Measurements from ENCODE around the gene SUPT4H1. TPM values are rescaled to one million over a fixed set of nuclear protein-coding genes. Genes with fewer than 3 reads are reported as not detected.

SUPT4H1 gene
- total RNA-seq, 4 donors from 2014 or later = 38.2 to 56.3 (median 44.2) TPM

DNA sequence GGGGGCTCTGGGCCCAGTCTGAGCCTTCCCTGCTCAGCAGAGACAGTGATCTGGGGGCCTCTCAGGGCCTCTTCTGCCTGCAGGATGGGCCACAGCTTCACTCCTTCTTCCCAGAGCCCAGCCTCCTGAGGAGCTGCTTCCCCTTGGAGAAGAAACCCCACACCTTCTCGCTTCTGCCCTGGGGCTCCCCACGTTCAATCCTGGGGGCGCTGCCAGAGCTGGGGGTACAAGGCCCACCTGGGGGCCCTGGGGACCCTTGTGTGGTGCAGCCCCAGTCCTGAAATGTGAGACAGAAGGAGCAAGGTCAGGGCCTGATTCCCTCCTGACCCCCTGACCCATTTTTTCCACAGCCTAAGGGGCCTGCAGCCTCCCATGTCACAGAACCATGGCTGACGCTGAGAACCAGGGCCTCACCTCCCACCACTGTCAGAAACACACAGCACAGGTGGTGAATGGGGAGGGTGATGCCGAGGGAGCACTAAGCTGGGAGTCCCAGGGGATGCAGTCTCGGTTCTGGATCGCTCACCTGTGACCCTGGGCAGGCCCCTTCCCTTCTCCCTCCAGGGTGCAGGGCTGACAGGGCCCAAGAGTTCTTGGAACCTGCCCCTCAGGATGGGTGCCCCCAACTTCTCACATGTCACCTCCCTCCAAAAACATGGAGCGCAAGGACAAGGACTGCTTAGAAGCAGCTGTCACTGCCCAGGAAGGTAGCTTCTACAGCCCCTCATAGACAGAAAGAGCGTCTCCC is 49.7 kb downstream of the SUPT4H1 start:
- TF ChIP-seq CTCF (IDR thresholded peaks at IDR 0.05) = no peak
- TF ChIP-seq POLR2A (IDR thresholded peaks at IDR 0.05) = no peak

DNA sequence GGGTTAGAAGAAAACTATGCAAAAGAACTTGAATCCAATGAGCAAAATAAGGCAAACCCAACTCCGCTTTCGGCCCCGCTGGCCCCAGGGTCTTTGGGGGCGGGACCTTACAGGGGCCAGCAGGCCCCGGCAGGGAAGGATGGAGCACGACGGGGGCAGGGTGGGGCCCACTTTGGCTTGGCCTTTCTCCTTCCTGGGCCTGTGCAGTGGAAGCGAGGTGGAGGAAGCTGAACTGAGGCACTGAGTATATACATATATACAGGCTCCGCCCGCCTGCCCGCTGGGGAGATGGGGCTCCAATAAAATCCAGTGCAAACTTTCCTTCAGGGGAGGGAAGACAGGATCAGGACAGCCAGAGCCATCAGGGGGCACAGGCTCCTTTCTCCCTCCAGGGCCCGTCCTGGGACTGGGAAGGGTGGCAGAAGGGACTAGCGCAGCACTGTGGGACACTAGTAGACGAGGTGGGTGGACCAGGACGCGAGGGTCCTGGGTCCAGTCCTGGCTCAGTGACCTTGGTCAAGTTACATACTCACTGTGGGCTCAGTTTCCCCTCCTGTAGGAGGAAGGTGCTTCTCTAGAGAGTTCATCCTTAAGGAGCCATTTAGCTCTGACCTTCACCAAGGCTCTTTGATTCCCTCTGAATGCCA is 50.4 kb downstream of the SUPT4H1 start:
- Histone ChIP-seq H3K4me1 (no peaks in the 10 kb centered on the region), H3K36me3 (no peaks in the 10 kb centered on the region), H3K27me3 (no peaks in the 10 kb centered on the region), H3K9me3 (no peaks in the 10 kb centered on the region), H3K4me3 (replicated peaks in 1 of 3) (no peak overlapping the region), H3K27ac (no peak overlapping the region)
- intact Hi-C loops (cut with DNase I) = no loop called here
- no peak for TF ChIP-seq CTCF (IDR thresholded peaks at IDR 0.05)
- no peak for TF ChIP-seq POLR2A (IDR thresholded peaks at IDR 0.05)
- no peak for DNase-seq
- WGBS, 2 donors = 81 to 88% methylated on average over 16 of the region's 16 CpGs

More for the DNA sequence above, 49.7 kb downstream of the SUPT4H1 start:
- intact Hi-C loops (cut with DNase I) = no loop called here
- DNase-seq = no peak
- Histone ChIP-seq H3K27me3 (no peaks in the 10 kb centered on the region), H3K9me3 (no peaks in the 10 kb centered on the region), H3K27ac (no peak overlapping the region), H3K36me3 (no peaks in the 10 kb centered on the region), H3K4me3 (replicated peaks in 1 of 3) (no peak overlapping the region), H3K4me1 (no peaks in the 10 kb centered on the region)
- 86 to 90% methylated on average over 6 to 7 of the region's 9 CpGs for WGBS, 2 donors

DNA sequence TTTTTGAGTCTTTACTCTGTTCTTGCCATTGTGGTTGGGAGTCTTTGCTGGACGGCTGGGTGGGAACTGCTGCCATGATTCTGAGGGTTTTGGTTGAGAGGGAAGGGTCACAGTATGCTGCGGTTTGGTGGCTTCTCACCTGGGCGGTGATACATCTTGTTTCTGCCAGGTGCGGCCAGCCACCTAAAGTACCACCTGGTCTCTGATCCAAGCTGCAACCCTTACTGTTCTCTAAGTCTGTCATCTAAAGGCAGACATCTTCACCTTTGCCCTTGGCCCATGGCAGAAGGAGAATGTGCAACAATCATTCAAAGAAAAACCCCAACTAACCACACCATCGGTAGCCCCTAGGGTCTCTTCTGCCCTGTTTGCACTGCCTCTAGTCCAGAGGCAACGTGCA is 51.7 kb downstream of the SUPT4H1 start:
- intact Hi-C loops (cut with DNase I) = no loop called here
- Histone ChIP-seq H3K9me3 (no peaks in the 10 kb centered on the region), H3K36me3 (no peaks in the 10 kb centered on the region), H3K4me3 (replicated peaks in 1 of 3) (no peak overlapping the region), H3K27ac (no peak overlapping the region), H3K4me1 (no peaks in the 10 kb centered on the region), H3K27me3 (no peaks in the 10 kb centered on the region)
- DNase-seq = no peak
- TF ChIP-seq CTCF (IDR thresholded peaks at IDR 0.05) (no peak), POLR2A (IDR thresholded peaks at IDR 0.05) (no peak)
- 76 to 89% methylated on average over 6 of the region's 6 CpGs for WGBS, 2 donors

MicroRNA genes within 50 kb of the gene (microRNA counts, 767-probe panel; counts per million panel counts)
- microRNA hsa-miR-142-3p = 3,786 to 7,296 counts per million in 2 donors
- microRNA hsa-miR-142-5p = 0 counts per million in 2 donors

Small RNAs within 50 kb of the gene (microRNA-seq; reads per million reads assigned to microRNA genes)
- not detected for gene MIR4736

Small RNAs within 50 kb of the gene (small RNA-seq; reads per million reads assigned to genes)
- not detected for gene MIR4736

Other genes with a start within 250 kb of the SUPT4H1 start
- gene OR4D1, start 203.8 kb downstream of the SUPT4H1 start, total RNA-seq = not detected
- gene OR4D2, start 185.2 kb downstream of the SUPT4H1 start, total RNA-seq = not detected
- gene EPX, start 159.5 kb downstream of the SUPT4H1 start, total RNA-seq = not detected
- gene MKS1, start 132.9 kb downstream of the SUPT4H1 start, total RNA-seq = 10 to 100 TPM; 11.6 to 24.1 (median 15.2) TPM
- under 1 TPM in 1 of 4 donors, not detected in 3; 0.27 TPM for gene LPO, start 113.6 kb downstream of the SUPT4H1 start, total RNA-seq
- under 1 TPM in 2 of 4 donors, not detected in 2; 0.24 to 0.45 TPM for gene MPO, start 71.3 kb downstream of the SUPT4H1 start, total RNA-seq
- gene TSPOAP1, start 23.4 kb downstream of the SUPT4H1 start, total RNA-seq = 10 to 100 TPM; 19.5 to 35.4 (median 22.1) TPM
- 1 to 10 TPM; 2.1 to 5.2 (median 4.3) TPM for gene RNF43, start 65.3 kb upstream of the SUPT4H1 start, total RNA-seq
- under 1 TPM; 0.10 to 0.25 (median 0.12) TPM for gene HSF5, start 136.2 kb upstream of the SUPT4H1 start, total RNA-seq
- 10 to 100 TPM; 35.1 to 97.8 (median 65.2) TPM for gene MTMR4, start 162.4 kb upstream of the SUPT4H1 start, total RNA-seq

All from thyroid gland (tissue), 4 donors.